HG03520 (cell line): Measurements from ENCODE around the gene APPL2.
"Not testable (repeated sequence)": the region's sequence is repeated elsewhere in the genome, so short reads cannot be mapped to it uniquely, and the experiment has no call there.

Source experiments
- ATAC-seq: cut with Tn5 transposase; IDR thresholded peaks from one replicate; pipeline ENCODE4 v1.9.1; 2021; ENCODE audit warnings: mild to moderate bottlenecking, moderate library complexity; ENCODE audit not compliant: unreplicated experiment

The APPL2 gene

GRCh38 chr12:105198961-105199360, 37.0 kb downstream of the APPL2 start:
- no peak for ATAC-seq

- no peak for ATAC-seq
Observed at GRCh38 chr12:105196090-105196489, 39.9 kb downstream of the APPL2 start.

- no peak for ATAC-seq
Observed at GRCh38 chr12:105194947-105195346, 41.0 kb downstream of the APPL2 start.

GRCh38 chr12:105192624-105193225, 43.2 kb downstream of the APPL2 start:
- ATAC-seq: no peak

- ATAC-seq: no peak
Observed at GRCh38 chr12:105190530-105190929, 45.4 kb downstream of the APPL2 start.

GRCh38 chr12:105189293-105189692, 46.7 kb downstream of the APPL2 start:
- no peak for ATAC-seq

GRCh38 chr12:105183976-105184375, 52.0 kb downstream of the APPL2 start:
- ATAC-seq: not testable (repeated sequence)

- not testable (repeated sequence) for ATAC-seq
Observed at GRCh38 chr12:105183406-105183805, 52.6 kb downstream of the APPL2 start.

- ATAC-seq: not testable (repeated sequence)
Observed at GRCh38 chr12:105179114-105179513, 56.9 kb downstream of the APPL2 start.

GRCh38 chr12:105177208-105177607, 58.8 kb downstream of the APPL2 start:
- ATAC-seq: no peak

- ATAC-seq: no peak
Observed at GRCh38 chr12:105175397-105175990, 60.5 kb downstream of the APPL2 start.

- no peak for ATAC-seq
Observed at GRCh38 chr12:105171691-105172436, 64.1 kb downstream of the APPL2 start.

GRCh38 chr12:105170139-105170538, 65.8 kb downstream of the APPL2 start:
- no peak for ATAC-seq

GRCh38 chr12:105168006-105168405, 68.0 kb downstream of the APPL2 start:
- ATAC-seq: no peak

- no peak for ATAC-seq
Observed at GRCh38 chr12:105167346-105167745, 68.6 kb downstream of the APPL2 start.

- ATAC-seq: no peak
Observed at GRCh38 chr12:105166736-105167135, 69.2 kb downstream of the APPL2 start.

GRCh38 chr12:105164068-105164467, 71.9 kb downstream of the APPL2 start:
- ATAC-seq: no peak

- no peak for ATAC-seq
Observed at GRCh38 chr12:105162174-105162573, 73.8 kb downstream of the APPL2 start.

- no peak for ATAC-seq
Observed at GRCh38 chr12:105158876-105159275, 77.1 kb downstream of the APPL2 start.

GRCh38 chr12:105157606-105158005, 78.4 kb downstream of the APPL2 start:
- ATAC-seq: no peak

- ATAC-seq: no peak
Observed at GRCh38 chr12:105156260-105156659, 79.7 kb downstream of the APPL2 start.

- ATAC-seq: no peak
Observed at GRCh38 chr12:105142259-105142658, 93.7 kb downstream of the APPL2 start.
